Stimulated activated naive CD8-positive, alpha-beta T cell treated with anti-CD3 and anti-CD28 coated beads, Interleukin-15, Interleukin-2, amounts not matched to agents 100 ng/mL and 50 ng/mL, for 24 hours (primary cell): Measurements from ENCODE around the gene CARD9.

Source experiments
- H3K27ac Mint-ChIP-seq: one replicate; pipeline ENCODE4 v1.8.0; 2021; ENCODE audit warnings: mild to moderate bottlenecking, mixed read lengths
- H3K27me3 Mint-ChIP-seq: one replicate; pipeline ENCODE4 v1.8.0; 2021; ENCODE audit warnings: mixed read lengths
- H3K36me3 Mint-ChIP-seq: one replicate; pipeline ENCODE4 v1.8.0; 2021; ENCODE audit warnings: low read depth, mixed read lengths
- H3K4me1 Mint-ChIP-seq: one replicate; pipeline ENCODE4 v1.8.0; 2021; ENCODE audit warnings: low read depth, mixed read lengths
- H3K4me3 Mint-ChIP-seq: one replicate; pipeline ENCODE4 v1.8.0; 2021; ENCODE audit warnings: mild to moderate bottlenecking, mixed read lengths
- H3K9me3 Mint-ChIP-seq: one replicate; pipeline ENCODE4 v1.8.0; 2021; ENCODE audit warnings: mixed read lengths

CARD9 gene

DNA sequence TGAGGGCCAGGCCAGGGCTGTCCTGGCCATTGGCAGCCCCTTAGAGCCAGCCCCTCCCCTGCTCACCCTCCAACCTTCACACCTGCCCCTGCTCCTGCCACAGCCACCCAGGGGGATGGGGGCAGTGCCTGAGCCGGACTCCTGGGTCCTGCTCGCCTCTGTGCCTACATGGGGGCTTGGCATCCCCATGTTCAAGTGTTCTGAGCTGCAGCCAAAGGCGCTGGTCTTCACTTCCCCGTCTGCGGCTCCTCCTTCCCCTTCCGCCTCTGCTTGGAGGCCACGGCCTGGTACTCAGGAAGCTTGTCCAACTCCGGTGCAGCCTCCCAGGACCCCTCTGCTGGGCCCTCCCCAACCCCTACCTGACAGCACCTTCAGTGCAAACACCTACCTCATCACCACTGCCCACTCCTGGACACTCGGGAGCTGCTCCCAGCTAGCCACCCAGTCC, 7.7 kb downstream of the CARD9 start:
- Mint-ChIP-seq H3K27ac (no peak overlapping the region), H3K9me3 (no peaks in the 10 kb centered on the region), H3K27me3 (no peaks in the 10 kb centered on the region), H3K4me1 (peaks cover 5% of the 10 kb centered on the region), H3K36me3 (no peaks in the 10 kb centered on the region), H3K4me3 (no peak overlapping the region)

DNA sequence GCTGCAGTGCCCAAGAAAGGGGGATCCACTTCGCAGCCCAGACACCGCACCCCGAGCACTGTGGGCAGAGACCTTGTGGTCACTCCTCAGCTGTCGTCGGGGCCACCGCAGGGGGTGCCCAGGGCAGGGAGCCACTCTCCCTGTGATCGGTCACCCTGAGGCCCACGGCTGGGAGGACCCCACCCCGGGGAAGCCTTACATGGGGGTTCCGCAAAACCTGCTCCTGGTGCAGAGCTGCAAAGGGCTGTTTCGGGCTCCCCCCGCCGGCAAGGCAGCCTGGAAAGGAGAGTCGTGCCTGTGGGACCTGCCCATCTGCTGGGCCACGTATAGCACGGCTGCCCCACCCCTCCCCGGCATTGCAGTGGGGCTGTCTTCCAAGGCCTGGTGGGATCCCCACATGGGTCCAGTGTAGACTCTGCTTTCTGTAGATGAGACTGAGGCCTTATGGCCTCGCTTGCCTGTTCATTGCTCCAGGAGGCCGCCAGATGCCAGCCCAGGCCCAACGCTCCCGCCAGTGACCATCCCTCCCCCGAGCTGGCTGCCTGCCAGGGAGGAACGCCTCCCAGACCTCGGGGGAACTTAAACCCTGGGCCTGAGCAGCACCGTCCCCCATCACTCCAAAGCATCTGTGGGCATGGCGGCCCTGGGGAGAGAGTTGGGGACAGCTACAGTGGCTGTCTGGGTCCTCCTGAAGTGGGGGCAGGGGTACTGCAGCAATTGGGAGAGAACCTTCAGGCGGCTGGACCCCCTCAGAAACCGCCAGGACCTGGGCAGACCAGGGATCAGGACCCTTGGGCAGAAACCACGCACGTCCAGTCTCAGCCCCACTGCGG, 8.3 kb downstream of the CARD9 start:
- Mint-ChIP-seq H3K9me3 (no peaks in the 10 kb centered on the region), H3K4me3 (no peak overlapping the region), H3K36me3 (no peaks in the 10 kb centered on the region), H3K27me3 (no peaks in the 10 kb centered on the region), H3K27ac (no peak overlapping the region), H3K4me1 (peaks cover 5% of the 10 kb centered on the region)

DNA sequence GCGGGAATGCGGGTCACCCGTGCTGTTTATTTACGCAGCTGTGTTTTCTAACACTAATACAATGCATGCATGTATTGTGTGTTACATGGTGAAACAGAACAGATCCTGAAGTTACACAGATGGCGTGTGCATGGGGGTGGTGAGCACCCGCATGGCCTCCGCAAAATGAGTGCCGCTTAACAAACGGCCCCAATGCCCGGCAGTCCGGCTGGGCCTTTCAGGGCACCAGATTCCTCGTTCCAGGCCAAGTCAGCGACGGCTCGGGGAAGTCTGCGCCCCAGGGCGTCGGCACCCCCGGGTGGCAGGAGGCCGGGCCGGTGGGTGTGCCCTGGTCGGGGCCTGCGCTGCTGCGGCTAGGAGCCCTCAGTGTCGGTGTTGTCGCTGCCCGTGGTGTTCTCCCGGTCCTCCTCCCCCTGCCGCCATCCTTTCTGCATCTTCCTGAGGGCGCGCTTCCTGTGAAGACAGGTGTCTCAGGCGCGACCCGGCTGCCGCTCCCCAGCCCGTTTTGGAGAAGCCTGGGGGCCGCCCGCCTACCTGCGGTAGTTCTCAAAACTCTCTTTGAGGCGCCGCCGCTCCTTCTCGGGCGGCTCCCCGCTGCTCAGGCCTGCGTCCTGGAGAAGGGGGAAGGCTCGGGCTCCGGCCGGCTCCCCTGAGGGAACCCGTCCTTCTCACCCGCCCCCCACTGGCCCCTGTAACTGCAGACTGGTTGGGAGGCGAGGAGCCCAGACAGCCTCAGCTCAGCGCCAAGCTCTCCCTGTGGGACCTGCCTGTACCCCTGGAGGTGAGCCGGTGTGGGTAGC, 9.3 kb downstream of the CARD9 start:
- no peaks in the 10 kb centered on the region for H3K9me3 Mint-ChIP-seq
- H3K36me3 Mint-ChIP-seq: no peaks in the 10 kb centered on the region
- no peaks in the 10 kb centered on the region for H3K27me3 Mint-ChIP-seq
- no peak overlapping the region for H3K4me3 Mint-ChIP-seq
- H3K4me1 Mint-ChIP-seq: peaks cover 5% of the 10 kb centered on the region
- no peak overlapping the region for H3K27ac Mint-ChIP-seq

DNA sequence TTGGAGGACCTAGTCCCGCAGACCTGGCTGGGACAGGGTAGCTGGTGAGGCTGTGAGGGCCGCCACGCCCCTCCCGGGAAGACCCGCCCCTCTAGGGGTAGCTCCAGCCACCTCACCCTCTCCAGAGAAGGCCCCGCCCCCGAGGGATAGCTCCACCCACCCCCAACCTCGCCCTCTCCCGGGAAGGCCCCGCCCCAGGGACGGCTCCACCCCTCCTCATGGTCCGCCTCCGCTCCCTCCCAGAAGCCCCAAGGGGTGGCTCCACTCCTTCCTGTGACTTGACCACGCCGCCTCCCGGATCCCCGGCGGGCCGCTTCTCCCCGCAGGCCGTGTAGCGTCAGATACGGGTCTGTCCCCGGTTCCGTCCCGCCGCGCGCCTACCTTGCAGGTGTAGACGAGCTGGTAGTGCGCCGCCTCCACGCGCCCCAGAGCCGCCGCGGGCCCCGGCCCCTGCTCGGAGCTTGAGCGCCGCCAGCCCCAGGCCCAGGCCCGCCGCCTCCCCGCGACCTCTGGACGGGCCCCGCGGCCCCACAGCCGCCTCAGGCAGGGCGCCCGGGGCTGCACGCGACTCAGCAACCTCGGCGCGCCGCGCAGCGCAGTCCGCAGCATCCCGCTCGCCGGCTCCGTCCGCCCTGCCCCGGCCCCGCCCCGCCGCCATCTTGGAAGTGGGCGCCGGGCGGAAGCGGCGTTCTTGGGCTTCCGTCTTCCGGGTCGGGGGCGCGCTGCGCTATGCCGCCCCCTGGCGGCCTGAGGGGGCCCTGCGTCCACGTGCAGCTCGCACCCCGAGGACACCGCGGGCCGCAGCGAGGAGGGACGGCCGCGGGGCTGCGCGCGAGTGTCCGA, 10.1 kb downstream of the CARD9 start, which contains the start of gene DNLZ:
DNLZ (minus strand) TSS at position 639 of the 843 bp plus-strand sequence; CDS start at position 609, 30 bp downstream.
- Mint-ChIP-seq H3K4me1 (peaks cover 5% of the 10 kb centered on the region), H3K27ac (peak within 1 kb of the TSS; percentile 87), H3K36me3 (no peaks in the 10 kb centered on the region), H3K27me3 (no peaks in the 10 kb centered on the region), H3K4me3 (peak within 1 kb of the TSS; percentile 82), H3K9me3 (no peaks in the 10 kb centered on the region)

DNA sequence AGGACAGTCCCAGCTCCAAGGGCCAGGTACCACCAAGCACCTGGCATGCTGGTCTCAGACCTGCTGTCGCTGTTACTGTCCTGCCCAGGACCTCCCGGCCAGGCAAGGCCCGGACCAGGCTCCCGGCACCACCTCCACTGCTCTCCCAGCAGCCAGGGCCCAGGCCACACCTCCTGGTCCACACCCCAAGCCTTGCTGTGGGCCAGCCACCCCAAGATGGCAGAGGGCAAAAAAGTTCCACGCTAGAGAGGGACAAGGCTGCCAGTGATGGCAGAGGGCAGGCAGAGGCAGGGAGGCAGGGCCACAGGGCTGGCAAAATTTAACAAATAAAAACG, 11.1 kb downstream of the CARD9 start:
- Mint-ChIP-seq H3K4me1 (peaks cover 5% of the 10 kb centered on the region), H3K27ac (peak overlapping the region; percentile 52), H3K9me3 (no peaks in the 10 kb centered on the region), H3K27me3 (no peaks in the 10 kb centered on the region), H3K4me3 (peak overlapping the region; percentile 82), H3K36me3 (no peaks in the 10 kb centered on the region)

DNA sequence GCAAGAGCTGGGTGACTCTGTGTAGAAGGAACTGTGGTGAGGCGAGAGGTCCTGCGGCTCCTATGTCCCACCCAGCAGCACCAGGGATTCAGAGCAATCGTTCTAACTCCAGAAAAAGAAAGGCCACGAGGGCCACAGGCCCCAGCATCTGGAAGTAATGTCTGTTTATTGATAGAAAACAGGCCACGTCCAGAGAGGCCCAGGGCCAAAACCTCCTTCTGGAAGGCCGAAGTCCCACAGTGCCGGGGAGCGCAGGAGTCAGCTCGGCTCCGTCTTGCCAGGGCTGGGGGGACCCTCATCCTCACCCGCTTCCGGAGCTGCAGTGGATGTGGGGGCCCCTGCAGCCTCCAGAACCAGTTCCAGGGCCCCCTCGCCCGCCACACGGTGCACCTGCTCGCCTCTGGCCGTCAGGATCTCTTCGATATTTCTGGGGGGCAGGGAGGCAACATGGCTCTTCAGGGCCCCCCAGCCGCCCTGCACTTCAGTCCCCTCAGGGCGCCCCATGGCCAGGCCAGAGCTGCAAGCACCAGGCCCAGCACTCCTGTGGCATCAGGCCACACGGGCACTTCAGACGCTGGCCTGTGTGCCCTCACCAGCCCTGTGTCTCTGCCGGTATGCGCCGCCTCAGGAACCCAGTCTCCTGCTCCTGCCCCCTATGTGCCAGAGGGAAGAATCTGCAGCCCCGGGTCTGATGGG, 11.6 kb downstream of the CARD9 start:
- Mint-ChIP-seq H3K27me3 (no peaks in the 10 kb centered on the region), H3K36me3 (no peaks in the 10 kb centered on the region), H3K4me1 (peaks cover 5% of the 10 kb centered on the region), H3K9me3 (no peaks in the 10 kb centered on the region), H3K4me3 (no peak overlapping the region), H3K27ac (no peak overlapping the region)

DNA sequence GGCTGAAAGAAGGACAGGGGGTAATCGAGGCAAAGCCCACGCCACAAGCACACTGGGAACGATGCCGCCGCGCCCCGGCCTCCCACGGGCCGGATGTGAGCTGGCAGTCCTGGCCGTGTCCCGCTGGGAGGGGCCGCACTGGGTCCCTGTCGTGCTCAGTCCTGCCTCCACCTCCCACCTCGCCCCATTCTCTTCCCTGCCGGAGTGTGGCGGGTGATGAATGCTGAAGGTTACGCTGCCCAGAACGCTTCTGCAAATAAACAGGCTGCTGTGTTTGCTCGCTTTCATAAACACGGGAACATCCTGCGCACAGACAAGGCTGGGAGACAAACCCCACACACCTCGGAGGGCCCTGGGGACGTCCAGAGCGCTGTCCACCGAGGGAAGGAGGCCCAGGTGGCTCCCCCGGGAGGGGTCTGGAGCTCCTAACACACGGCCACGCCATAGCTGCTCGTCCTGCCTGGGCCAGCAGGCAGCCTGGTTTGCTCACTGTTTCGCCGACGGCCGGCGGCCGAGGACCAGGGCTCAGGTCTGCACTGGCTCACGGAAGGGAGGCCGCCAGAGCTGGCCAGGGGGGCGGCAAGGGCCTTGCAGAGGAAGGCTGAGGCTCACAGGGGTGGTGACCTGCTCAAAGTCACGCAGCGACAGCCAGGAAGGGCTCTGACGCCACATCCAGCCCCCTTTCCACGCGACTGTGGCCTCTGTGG, 12.3 kb downstream of the CARD9 start:
- H3K36me3 Mint-ChIP-seq: no peaks in the 10 kb centered on the region
- H3K27ac Mint-ChIP-seq: no peak overlapping the region
- no peak overlapping the region for H3K4me3 Mint-ChIP-seq
- no peaks in the 10 kb centered on the region for H3K27me3 Mint-ChIP-seq
- no peaks in the 10 kb centered on the region for H3K9me3 Mint-ChIP-seq
- peaks cover 5% of the 10 kb centered on the region for H3K4me1 Mint-ChIP-seq

DNA sequence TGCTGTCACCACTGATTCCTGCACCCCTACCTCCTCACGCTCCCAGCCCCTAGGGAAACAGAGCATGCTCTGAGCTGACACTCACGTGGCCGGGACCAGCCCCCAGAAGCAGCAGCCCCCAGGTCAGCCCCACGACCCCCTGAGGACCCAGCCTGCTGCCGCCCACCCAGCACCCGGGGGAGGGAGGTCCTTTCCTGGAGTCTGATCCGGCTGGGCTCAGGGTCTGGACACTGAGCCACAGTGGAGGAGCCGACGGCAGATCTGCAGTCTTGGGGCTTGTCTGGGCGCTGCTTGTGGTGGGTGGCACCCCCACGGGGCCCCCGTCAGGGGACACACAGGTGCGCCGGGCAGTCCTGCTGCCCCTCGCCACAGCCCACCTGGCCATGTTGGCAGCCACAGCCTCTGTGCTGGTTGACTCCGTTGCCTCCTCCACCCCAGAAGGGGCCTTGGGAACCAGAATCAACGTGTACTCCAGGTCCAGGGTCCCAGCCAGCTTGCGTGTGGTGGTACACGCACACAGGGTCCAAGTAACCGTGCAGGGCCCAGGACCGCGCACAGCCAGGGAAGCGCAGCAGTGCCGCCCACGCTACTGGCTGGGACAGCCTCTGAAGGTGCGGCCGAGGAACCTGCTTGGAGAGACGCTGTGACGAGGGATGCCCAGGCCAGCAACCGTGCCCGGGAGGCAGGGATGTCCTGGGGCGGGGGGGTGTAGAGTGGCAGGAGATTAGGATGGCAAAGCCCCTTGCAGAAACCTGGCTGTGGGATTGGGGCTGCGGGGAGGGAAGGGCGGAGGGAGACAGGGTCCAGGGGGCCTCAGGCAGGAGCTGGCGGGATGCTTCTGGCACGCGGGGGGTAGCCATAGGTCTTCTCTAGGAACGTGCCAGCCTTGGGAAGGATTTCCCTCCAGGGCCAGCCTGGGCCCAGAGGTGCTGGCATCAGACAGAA, 13.4 kb downstream of the CARD9 start:
- H3K27me3 Mint-ChIP-seq: no peaks in the 10 kb centered on the region
- H3K4me1 Mint-ChIP-seq: peaks cover 5% of the 10 kb centered on the region
- H3K36me3 Mint-ChIP-seq: no peaks in the 10 kb centered on the region
- H3K9me3 Mint-ChIP-seq: no peaks in the 10 kb centered on the region
- no peak overlapping the region for H3K27ac Mint-ChIP-seq
- H3K4me3 Mint-ChIP-seq: no peak overlapping the region

DNA sequence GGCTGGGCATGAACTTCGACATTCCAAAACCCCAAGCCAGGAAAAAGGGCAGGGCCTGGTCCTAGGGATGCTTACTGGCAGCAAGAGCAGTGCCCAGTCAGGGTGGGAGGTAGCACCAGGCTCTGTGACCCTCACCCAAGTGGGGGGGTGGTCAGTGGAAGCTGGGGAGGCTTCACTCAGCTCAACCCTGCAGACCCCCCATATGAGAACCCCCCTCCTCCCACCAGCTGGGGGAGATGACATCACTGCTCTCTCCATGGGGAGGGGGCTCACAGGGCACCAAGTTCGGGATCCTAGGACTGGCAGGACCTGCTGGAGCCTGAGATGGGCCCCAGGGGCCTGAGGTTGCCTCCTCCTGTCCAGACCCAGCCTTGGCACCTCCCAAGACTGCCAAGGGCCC, 14.6 kb downstream of the CARD9 start:
- no peaks in the 10 kb centered on the region for H3K27me3 Mint-ChIP-seq
- H3K9me3 Mint-ChIP-seq: no peaks in the 10 kb centered on the region
- H3K4me1 Mint-ChIP-seq: peaks cover 8% of the 10 kb centered on the region
- H3K4me3 Mint-ChIP-seq: no peak overlapping the region
- no peaks in the 10 kb centered on the region for H3K36me3 Mint-ChIP-seq
- H3K27ac Mint-ChIP-seq: no peak overlapping the region

DNA sequence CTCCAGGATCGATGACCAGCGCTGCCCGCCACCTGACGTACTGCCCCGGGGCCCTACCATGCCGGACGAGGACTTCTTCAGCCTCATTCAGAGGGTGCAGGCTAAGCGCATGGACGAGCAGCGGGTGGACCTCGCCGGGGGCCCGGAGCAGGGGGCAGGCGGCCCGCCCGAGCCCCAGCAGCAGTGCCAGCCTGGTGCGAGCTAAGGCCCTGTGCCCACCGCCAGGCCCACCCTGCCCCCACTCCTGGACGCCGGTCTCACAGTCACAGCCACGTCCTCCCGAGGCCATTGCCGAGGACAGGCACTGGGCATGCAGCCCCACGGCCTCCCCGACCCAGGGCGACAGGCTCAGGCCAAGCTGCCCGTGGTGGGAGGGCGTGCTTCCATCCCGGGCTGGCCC, 15.5 kb downstream of the CARD9 start:
- no peaks in the 10 kb centered on the region for H3K36me3 Mint-ChIP-seq
- H3K27ac Mint-ChIP-seq: no peak overlapping the region
- H3K27me3 Mint-ChIP-seq: no peaks in the 10 kb centered on the region
- peaks cover 8% of the 10 kb centered on the region for H3K4me1 Mint-ChIP-seq
- no peak overlapping the region for H3K4me3 Mint-ChIP-seq
- no peaks in the 10 kb centered on the region for H3K9me3 Mint-ChIP-seq

DNA sequence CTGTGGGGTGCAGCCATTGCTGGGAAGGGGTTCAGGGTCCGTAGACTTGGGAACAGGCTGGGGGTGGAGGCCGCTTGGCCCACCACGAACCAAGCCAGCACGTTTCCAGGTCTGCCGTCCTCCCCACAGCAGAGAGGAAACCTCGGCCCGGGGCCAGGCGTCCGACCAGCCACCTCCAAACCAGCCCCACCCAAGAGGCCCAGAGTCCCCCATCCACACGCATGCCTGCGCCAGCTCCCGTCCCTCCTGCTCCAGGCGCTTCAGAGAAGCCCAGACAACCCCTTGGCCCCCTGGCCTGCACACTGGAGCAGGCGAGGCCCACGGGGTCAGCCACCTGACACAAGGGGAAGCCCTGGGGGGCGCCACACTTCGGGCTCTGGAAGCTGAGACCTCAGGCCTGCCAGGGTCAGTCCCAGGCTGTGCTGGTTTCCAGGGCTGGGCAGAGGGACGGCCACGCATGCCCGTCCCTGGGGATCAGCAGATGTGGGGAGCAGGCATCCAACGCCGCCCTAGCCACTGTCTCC, 16.2 kb downstream of the CARD9 start:
- Mint-ChIP-seq H3K27me3 (no peaks in the 10 kb centered on the region), H3K4me3 (no peak overlapping the region), H3K9me3 (no peaks in the 10 kb centered on the region), H3K4me1 (peaks cover 3% of the 10 kb centered on the region), H3K36me3 (no peaks in the 10 kb centered on the region), H3K27ac (no peak overlapping the region)

DNA sequence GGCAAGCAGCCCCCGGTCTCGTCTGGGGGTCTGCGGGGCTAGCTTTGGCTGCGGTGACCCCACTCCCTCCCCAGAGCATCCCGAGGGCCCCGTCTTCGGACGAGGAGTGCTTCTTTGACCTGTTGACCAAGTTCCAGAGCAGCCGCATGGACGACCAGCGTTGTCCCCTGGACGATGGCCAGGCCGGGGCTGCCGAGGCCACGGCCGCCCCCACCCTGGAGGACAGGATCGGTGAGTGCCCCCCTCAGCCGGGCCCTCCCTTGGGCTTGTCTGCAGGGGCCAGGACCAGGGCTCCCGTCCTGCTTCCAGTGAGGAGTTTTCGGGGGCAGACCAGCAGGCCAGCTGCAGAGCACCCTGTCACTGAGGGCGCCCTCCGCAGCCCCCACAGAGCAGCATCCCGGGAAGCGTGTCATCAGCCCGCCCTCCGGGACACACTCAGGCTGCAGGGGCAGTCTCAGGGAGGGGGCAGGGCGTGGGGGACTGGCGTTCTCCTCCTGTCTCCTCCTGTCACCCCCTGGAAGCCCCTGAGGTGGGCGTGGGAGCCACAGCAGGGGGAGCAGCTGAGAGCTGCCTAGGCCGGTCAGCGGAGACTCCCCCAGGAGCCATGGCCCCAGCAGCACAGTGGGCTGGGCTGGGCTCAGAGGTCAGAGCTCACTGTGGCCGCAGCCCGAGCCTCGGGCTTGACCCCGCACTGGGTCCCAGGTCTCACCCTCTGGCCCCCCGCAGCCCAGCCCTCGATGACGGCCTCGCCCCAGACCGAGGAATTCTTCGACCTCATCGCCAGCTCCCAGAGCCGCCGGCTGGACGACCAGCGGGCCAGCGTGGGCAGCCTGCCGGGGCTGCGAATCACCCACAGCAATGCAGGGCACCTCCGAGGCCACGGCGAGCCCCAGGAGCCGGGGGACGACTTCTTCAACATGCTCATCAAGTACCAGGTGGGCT, 17.6 kb downstream of the CARD9 start:
- Mint-ChIP-seq H3K27ac (no peak overlapping the region), H3K4me1 (peaks cover 3% of the 10 kb centered on the region), H3K9me3 (no peaks in the 10 kb centered on the region), H3K36me3 (no peaks in the 10 kb centered on the region), H3K27me3 (no peaks in the 10 kb centered on the region), H3K4me3 (no peak overlapping the region)
